Breast epithelium (tissue), 4 donors: ENCODE measurements around the gene PCNX2. TPM values are rescaled to one million over a fixed set of nuclear protein-coding genes. Genes with fewer than 3 reads are reported as not detected.

ENCODE experiments used
- DNase-seq, 2 donors: peaks; one replicate each; pipeline ENCODE4 v3.0.0-alpha.2; 2019; ENCODE audit warnings: low spot score in 2 of 2
- H3K27ac ChIP-seq, 2 donors: fragments of 200-600 bp; sonication (generic) in 1 of 2; one replicate each; pipeline ENCODE4 v1.5.1; 2016 to 2019; ENCODE audit warnings: mild to moderate bottlenecking in 1 of 2
- H3K27me3 ChIP-seq, 2 donors: fragments of 200-600 bp; sonication (generic) in 1 of 2; one replicate each; pipeline versions ENCODE4 v1.5.1 to v1.6.0; 2017 to 2019; ENCODE audit warnings: control low read depth in 1 of 2, mild to moderate bottlenecking in 1 of 2
- H3K36me3 ChIP-seq: fragments of 200-600 bp; one replicate; pipeline ENCODE4 v1.5.1; 2019
- H3K4me1 ChIP-seq, 2 donors: fragments of 200-600 bp; sonication (generic); one replicate each; pipeline ENCODE4 v1.5.1; 2016 to 2019; ENCODE audit warnings: control low read depth in 1 of 2
- H3K4me3 ChIP-seq, 3 donors: fragments of 200-600 bp; sonication (generic); 1 replicate in 2 of 3; 2 replicates in 1 of 3; pipeline ENCODE4 v1.5.1; 2016 to 2019; ENCODE audit warnings: mild to moderate bottlenecking in 3 of 3, moderate library complexity in 2 of 3
- H3K9me3 ChIP-seq, 2 donors: fragments of 200-600 bp; sonication (generic) in 1 of 2; one replicate each; pipeline ENCODE4 v1.5.1; 2016 to 2019; ENCODE audit warnings: control low read depth in 1 of 2
- POLR2A ChIP-seq: fragments of 450-650 bp; IDR thresholded peaks from one replicate; pipeline ENCODE4 v1.6.1; 2016; ENCODE audit warnings: antibody characterized with exemption, mild to moderate bottlenecking, moderate library complexity
- POLR2AphosphoS5 ChIP-seq, 3 donors: sonication (generic); formaldehyde crosslinking; IDR thresholded peaks; one replicate each; pipeline ENCODE4 v1.6.1; 2017; ENCODE audit warnings: antibody characterized with exemption in 3 of 3
- intact Hi-C: fragments of 100-400 bp; cut with DNase I; formaldehyde crosslinking; loops from one replicate; pipeline ENCODE4 v1.15.1; 2023; ENCODE audit warnings: low total_unique reads
- total RNA-seq, 3 donors: library from RNA; depleted of rRNA; stranded (reverse); fragments of >200 nt; gene quantifications; one replicate each; pipeline ENCODE4 v1.1.0, GENCODE V29; 2016
- TF ChIP-seq, protein P1 (sequence below), 3 donors: fragments of 450-650 bp; IDR thresholded peaks; one replicate each; pipeline ENCODE4 v1.5.1; 2016 to 2017; ENCODE audit warnings: antibody characterized with exemption in 3 of 3, mild to moderate bottlenecking in 3 of 3, moderate library complexity in 3 of 3

Gene PCNX2
- total RNA-seq, 3 donors from 2014 or later = 18.7 to 32.6 (median 26.2) TPM

- H3K4me3 ChIP-seq = no peak overlapping the region
- H3K27ac ChIP-seq = peak overlapping the region in 1 of 2 donors; percentile 4
- H3K36me3 ChIP-seq = no peaks in the 10 kb centered on the region
- peaks cover 0 to 2% of the 10 kb centered on the region in 2 donors for H3K9me3 ChIP-seq
- H3K4me1 ChIP-seq = no peaks in the 10 kb centered on the region
- TF ChIP-seq, protein P1, sequence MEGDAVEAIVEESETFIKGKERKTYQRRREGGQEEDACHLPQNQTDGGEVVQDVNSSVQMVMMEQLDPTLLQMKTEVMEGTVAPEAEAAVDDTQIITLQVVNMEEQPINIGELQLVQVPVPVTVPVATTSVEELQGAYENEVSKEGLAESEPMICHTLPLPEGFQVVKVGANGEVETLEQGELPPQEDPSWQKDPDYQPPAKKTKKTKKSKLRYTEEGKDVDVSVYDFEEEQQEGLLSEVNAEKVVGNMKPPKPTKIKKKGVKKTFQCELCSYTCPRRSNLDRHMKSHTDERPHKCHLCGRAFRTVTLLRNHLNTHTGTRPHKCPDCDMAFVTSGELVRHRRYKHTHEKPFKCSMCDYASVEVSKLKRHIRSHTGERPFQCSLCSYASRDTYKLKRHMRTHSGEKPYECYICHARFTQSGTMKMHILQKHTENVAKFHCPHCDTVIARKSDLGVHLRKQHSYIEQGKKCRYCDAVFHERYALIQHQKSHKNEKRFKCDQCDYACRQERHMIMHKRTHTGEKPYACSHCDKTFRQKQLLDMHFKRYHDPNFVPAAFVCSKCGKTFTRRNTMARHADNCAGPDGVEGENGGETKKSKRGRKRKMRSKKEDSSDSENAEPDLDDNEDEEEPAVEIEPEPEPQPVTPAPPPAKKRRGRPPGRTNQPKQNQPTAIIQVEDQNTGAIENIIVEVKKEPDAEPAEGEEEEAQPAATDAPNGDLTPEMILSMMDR (IDR thresholded peaks at IDR 0.05) = no peak
- TF ChIP-seq POLR2AphosphoS5 (IDR thresholded peaks at IDR 0.05) (no peak), POLR2A (no peak)
- no peaks in the 10 kb centered on the region for H3K27me3 ChIP-seq
- no peak for DNase-seq
- intact Hi-C loops = no loop called here
These were observed 327.1 kb downstream of the PCNX2 start for GRCh38 chr1:232968391-232968790.

DNA sequence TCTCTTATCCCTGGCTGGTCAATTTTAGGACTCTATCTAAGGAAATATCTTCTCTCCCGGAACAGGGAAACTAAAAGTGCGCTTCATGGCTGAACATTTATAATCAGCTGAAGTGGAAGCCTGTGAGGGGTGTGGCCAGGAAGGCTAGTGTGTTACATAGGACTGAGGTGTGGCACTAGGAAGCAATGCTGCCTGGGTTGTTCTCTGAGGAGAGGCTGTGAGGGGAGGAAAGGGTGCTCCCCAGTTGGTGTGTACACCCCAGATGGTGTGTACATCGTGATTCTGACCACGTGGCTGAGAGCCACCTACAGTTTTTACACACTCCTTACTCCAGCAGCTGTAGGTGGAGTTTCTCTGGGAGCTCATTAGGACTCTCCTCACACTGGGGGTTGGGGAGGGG, 328.9 kb downstream of the PCNX2 start:
- intact Hi-C loops = no loop called here
- Histone ChIP-seq H3K9me3 (no peaks in the 10 kb centered on the region), H3K4me1 (no peaks in the 10 kb centered on the region), H3K4me3 (no peak overlapping the region), H3K27me3 (no peaks in the 10 kb centered on the region), H3K36me3 (no peaks in the 10 kb centered on the region), H3K27ac (no peak overlapping the region)
- DNase-seq = no peak
- TF ChIP-seq, protein P1 (IDR thresholded peaks at IDR 0.05) = no peak
- no peak for TF ChIP-seq POLR2AphosphoS5 (IDR thresholded peaks at IDR 0.05)
- TF ChIP-seq POLR2A = no peak

- intact Hi-C loops = no loop called here
- H3K36me3 ChIP-seq = no peaks in the 10 kb centered on the region
- no peaks in the 10 kb centered on the region for H3K9me3 ChIP-seq
- DNase-seq = no peak
- no peak overlapping the region for H3K4me3 ChIP-seq
- no peaks in the 10 kb centered on the region for H3K4me1 ChIP-seq
- TF ChIP-seq, protein P1 (IDR thresholded peaks at IDR 0.05) = no peak
- no peak for TF ChIP-seq POLR2A
- H3K27me3 ChIP-seq = no peaks in the 10 kb centered on the region
- no peak overlapping the region for H3K27ac ChIP-seq
These were observed 329.7 kb downstream of the PCNX2 start for GRCh38 chr1:232965912-232966217.

DNA sequence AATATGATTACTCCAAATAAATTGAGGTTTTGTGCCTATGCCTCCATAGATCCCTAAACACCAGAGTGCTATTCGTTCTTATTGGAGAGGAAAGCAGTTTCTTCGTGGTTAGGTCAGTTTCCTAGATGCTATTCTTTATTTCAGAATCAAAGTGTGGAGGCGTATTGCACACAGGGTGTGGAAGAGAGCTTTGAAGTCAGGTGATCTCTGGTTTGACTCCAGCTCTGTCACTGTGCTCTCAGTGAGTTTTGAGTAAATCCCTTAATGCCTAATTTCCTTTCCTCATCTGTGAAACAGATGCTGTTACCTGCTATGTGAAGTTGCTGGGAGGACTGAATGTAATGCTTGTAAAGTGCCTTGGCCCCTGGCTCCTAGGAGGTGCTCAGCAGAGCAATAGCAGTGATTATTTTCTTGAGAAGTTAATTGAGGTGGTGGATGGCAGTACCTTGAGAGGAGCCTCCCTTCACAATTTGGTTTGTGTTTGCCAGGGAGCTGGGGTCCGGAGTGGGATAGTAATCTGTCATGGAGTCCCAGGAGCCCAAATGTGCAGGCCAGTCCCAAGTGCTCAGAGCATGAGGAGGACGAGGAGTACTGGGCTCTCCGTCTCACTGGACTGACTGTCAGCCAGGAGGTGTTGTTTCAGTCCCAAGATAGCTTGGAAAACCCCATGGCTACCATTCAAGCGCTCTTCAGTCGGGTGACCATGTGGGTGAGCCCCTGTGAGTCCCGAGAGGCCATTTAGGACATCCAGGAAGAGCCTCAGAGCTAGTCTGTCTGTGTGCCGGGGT, 330.2 kb downstream of the PCNX2 start:
- Histone ChIP-seq H3K36me3 (no peaks in the 10 kb centered on the region), H3K9me3 (no peaks in the 10 kb centered on the region), H3K4me3 (no peak overlapping the region), H3K4me1 (no peaks in the 10 kb centered on the region), H3K27ac (no peak overlapping the region), H3K27me3 (no peaks in the 10 kb centered on the region)
- no peak for DNase-seq
- no peak for TF ChIP-seq POLR2AphosphoS5 (IDR thresholded peaks at IDR 0.05)
- TF ChIP-seq, protein P1 (IDR thresholded peaks at IDR 0.05) = no peak
- TF ChIP-seq POLR2A = no peak
- intact Hi-C loops = no loop called here

DNA sequence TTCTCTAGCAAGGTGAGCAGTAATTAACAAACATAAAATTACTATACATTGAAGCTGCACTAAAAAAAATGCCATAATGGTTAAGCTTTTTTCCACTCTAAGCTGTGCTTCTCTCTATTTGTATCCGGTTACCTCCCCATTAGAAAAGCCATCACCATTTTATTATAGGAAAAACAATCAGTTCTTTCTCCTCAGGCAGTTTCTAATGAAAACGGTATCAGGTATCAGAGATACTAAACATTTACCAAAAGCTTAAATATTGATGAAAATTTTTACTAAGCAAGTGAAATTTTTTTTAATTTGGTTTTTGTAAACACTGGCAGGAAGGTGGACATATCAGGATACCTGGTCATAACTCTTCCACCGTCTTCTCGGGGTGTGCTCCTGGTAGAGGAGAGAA, 330.9 kb downstream of the PCNX2 start:
- intact Hi-C loops = no loop called here
- Histone ChIP-seq H3K4me3 (no peak overlapping the region), H3K27ac (no peak overlapping the region), H3K4me1 (no peaks in the 10 kb centered on the region), H3K9me3 (no peaks in the 10 kb centered on the region), H3K36me3 (no peaks in the 10 kb centered on the region), H3K27me3 (no peaks in the 10 kb centered on the region)
- DNase-seq = no peak
- TF ChIP-seq, protein P1 (IDR thresholded peaks at IDR 0.05) = no peak
- TF ChIP-seq POLR2AphosphoS5 (IDR thresholded peaks at IDR 0.05) (no peak), POLR2A (no peak)
